GM03348 (cell line): Measurements from ENCODE around the gene CCDC50.
A peak's percentile ranks its signal among the peaks of the same experiment; 100 is the strongest.

Experiments used
- DNase-seq: peaks from one replicate; pipeline ENCODE4 v3.0.0; 2012; ENCODE audit warnings: low spot score

The CCDC50 gene

DNA sequence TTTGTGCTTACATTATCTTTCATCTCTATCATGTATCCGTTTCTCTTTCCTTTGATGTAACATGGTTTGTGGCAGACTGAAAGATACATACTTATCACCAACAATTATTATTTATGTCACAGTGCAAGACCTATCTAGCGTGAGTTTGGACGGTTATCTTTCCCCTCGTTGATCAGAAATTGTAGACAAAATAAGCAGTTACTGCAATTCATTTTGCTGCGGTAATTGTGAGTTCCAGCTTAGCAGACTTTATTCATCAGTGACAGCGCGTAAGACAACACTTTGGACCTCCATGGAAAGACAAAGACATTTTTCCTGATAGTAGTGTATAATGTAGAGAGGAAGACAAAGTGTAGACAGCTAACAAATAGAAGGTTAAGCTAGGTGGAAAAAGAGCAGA lies 52.1 kb downstream of the CCDC50 start:
- no peak for DNase-seq

GRCh38 chr3:191382661-191383060 lies 53.5 kb downstream of the CCDC50 start:
- DNase-seq, result no peak

- peak; percentile 43 for DNase-seq
Observed at GRCh38 chr3:191383124-191383523, 53.9 kb downstream of the CCDC50 start.

GRCh38 chr3:191385101-191385500 lies 55.9 kb downstream of the CCDC50 start:
- DNase-seq, result no peak

DNA sequence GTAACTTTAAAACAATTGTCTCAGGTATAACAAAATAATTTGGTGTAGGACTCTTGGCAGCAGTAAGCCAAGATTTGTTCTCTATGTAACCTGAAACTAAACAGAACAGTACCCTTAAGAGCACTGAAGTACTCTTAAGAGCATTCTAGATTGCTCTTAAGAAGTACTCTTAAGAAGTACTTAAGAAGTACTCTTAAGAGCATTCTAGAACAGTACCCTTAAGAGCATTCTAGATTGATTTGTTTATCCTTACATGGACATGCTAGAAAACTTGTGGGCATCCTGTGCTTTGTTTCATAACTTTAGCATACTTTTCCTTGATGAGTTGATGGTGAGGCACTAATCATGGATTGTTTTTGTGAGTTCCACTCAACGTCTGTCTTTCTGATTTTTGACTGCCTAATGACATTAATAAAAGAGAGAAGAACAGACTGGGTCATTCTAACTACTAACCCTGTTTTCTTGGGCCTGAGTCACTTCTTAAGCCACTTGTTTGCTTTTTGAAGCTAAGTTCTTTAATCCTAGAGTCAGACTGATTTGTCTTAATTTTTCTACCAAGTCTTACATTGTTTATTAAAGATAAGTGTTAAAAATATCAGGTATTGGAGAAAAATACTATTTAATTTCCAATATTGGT lies 58.4 kb downstream of the CCDC50 start:
- no peak for DNase-seq

DNA sequence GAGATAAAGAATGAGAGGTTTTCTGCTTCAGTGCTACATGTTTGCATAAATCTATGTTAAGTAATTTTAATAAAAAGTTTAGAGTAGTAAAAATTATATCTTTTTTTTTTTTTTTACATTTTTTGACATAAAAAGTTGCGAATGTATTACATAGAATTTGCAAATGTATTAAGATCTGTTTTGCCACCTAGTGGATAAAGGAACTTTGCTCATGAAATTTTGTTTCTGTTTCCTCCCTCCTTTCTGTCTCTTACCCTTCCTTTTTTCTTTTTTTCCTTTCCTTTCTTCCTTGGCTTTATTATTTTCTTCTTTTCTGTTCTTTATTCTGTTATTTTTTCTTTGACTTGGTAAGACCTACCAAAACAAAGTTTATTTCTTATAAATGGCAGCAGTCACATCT lies 59.6 kb downstream of the CCDC50 start:
- DNase-seq, result no peak

DNA sequence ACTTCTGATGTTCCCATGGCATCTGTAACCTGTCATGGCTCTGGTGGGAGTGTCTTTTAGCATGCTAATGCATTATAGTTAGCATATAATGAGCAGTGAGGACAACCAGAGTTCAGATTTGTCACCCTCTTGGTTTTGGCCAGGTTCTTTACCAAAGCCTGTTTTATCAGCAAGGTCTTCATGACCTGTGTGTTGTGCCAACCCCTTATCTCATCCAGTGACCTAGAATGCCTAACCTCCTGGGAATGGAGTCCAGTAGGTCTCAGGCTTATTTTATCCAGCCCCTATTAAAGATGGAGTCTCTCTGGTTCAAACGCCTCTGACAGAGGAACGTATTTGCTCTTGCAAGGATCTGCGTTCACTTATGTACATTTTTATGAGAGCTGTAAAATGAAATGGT lies 61.4 kb downstream of the CCDC50 start:
- DNase-seq, result no peak

GRCh38 chr3:191391861-191392808 lies 62.9 kb downstream of the CCDC50 start:
- DNase-seq, result no peak

DNA sequence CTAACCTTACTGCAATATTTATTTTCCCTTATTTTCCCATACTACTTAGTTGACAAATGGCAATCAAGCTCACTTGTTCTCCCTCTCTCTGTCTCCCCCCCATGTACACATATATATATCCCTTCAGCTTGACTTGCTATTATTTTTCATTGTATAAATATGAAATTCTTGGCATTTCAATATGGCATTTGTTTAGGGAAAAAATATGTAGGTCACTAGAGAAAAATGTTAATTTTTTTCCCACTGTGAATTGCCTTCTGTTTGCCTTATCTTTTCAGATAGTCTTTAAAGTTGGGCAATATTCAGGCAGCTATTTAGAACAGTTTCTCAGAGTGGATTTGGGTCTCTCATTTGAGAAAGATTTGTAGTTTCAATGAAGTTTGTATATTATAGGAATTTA lies 64.0 kb downstream of the CCDC50 start:
- DNase-seq, result no peak

- DNase-seq, result no peak
Observed at GRCh38 chr3:191397771-191398170, 68.6 kb downstream of the CCDC50 start.

- DNase-seq, result no peak
Observed at GRCh38 chr3:191398607-191399006, 69.4 kb downstream of the CCDC50 start.

DNA sequence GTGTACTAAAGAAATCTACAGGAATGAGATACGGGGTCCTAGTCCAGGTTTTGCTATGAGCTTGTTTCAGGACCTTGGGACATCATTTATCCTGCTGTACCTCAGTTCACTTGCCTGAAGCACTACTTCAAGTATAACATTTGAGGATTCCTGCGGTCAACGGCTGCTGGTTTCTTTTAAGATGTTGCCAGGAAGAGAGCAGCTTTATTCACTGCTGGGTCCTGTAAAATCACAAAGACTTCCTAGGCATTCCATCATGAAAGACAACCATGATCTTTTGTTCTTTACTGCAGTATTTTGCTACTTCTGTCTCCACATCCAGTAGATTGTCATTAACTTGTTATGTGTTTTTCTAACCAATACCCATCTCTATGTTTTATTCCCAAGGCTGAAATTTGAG lies 70.7 kb downstream of the CCDC50 start:
- DNase-seq, result no peak

DNA sequence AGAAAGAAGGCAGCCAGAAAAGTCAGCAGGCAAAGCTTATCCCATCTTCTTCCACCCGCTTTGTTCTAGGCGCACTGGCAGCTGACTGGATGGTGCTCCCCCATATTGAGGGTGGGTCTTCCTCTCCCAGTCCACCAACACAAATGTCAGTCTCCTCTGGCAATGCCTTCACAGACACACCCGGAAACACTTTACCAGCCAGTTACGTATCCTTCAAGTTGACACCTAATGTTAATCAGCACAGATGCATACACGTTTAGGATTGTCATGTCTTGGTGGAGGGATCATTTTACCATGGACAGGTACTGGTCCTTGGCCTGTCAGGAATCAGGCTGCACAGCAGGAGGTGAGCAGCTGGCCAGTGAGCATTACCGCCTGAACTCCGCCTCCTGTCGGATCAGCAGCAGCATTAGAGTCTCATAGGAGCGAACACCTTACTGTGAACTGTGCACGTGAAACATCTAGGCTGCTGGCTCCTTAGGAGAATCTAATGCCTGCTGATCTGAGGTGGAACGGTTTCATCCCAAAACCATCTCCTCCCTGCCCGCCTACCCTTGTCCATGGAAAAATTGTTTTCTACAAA lies 72.7 kb downstream of the CCDC50 start:
- DNase-seq, result no peak

GRCh38 chr3:191409791-191410359 lies 80.7 kb downstream of the CCDC50 start:
- DNase-seq, result no peak

- peak; percentile 78 for DNase-seq
Observed at GRCh38 chr3:191412759-191413158, 83.6 kb downstream of the CCDC50 start.

GRCh38 chr3:191414286-191414685 lies 85.1 kb downstream of the CCDC50 start:
- DNase-seq, result peak; percentile 24

GRCh38 chr3:191414732-191415131 lies 85.5 kb downstream of the CCDC50 start:
- no peak for DNase-seq

DNA sequence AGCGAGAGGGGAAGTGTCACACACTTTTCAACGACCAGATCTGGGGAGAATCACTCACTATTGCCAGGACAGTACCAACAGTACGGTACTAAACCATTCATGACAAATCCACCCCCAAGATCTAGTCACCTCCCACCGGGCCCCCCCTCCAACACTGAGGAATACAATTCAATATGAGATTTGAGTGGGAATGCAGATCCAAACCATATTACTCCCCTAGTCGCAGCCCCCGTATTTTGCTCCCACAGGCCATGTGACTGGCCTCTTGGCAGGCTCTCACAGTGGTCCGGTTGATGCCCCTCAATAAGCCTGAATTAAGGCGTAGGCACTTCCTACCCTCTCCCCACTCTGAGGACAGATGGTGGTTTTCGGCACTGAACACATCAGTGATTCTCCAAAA lies 86.4 kb downstream of the CCDC50 start:
- no peak for DNase-seq

DNA sequence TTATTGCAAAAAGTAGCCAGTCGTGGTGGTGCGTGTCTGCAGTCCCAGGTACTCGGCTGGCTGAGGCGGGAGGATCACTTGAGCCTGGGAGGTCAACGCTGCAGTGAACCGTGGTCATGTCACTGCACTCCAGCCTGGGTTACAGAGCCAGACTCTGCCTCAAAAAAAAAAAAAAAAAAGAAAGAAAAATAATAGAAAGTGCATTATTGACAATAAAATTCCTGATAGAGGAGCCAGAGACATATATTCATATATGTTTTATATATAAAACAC lies 88.2 kb downstream of the CCDC50 start:
- no peak for DNase-seq

DNA sequence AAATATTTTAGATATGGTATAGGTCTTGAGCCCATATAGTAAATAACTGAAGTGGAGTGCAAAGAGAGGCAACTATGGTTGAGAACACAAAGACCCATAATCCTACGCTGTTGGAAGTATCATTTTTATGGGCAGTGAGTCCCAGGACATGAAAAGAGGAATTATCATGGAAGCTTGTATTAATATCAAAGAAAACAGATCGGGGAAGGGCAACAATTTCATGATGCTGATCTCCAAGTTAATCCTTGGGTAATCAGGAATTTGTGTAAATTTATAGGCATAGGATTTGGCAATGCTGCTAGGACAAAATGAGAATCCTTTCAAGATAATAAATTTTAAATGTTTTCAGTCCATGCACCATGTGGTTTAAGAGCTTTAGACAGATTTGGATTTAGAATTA lies 91.6 kb downstream of the CCDC50 start:
- DNase-seq, result no peak

GRCh38 chr3:191424881-191425280 lies 95.7 kb downstream of the CCDC50 start:
- DNase-seq, result no peak

DNA sequence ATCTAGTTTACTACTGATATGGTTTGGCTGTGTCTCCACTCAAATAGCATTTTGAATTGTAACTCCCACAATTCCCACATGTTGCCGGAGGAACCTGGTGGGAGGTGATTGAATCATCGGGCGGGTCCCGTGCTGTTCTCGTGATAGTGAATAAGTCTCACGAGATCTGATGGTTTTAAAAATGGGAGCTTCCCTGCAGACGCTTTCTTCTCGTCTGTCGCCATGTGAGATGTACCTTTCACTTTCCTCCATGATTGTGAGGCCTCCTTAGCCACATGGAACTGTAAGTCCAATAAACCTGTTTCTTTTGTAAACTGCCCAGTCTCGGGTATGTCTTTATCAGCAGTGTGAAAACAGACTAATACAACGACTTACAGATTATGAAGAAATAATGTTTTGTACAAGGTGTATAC lies 96.1 kb downstream of the CCDC50 start:
- DNase-seq, result no peak

GRCh38 chr3:191426311-191426710 lies 97.1 kb downstream of the CCDC50 start:
- no peak for DNase-seq
